IMR-90 (cell line): ENCODE results near the gene TIAM2. TPM values are rescaled to one million over a fixed set of nuclear protein-coding genes. Genes with fewer than 3 reads are reported as not detected.

Experiments
- ATAC-seq: fragments of 200-7000 bp; cut with Tn5 transposase; 2 replicates; pipeline ENCODE4 v1.9.1; 2020; ENCODE audit warnings: low read depth, mild to moderate bottlenecking, moderate library complexity
- BruUV-seq: library from RNA; stranded (reverse); fragments of 400-500 nt; replicated peaks from 2 replicates; lab custom pipeline; 2021; lab: Mats Ljungman, UMichigan
- CTCF ChIA-PET: fragments of 300-600 bp; formaldehyde crosslinking; extraction: SDS; loops from one replicate; lab custom pipeline; 2021; ENCODE audit warnings: antibody characterized with exemption; lab: Yijun Ruan, JAX
- POLR2A ChIA-PET: fragments of 300-600 bp; sonication (Branson Sonifier 250); formaldehyde crosslinking; loops from one replicate; lab custom pipeline; 2022; ENCODE audit warnings: antibody characterized with exemption; ENCODE audit not compliant: unreplicated experiment; lab: Charles Lee
- DNase-seq: peaks from one replicate; pipeline ENCODE4 v3.0.0; 2013
- H2AFZ ChIP-seq: replicated peaks from 2 replicates; pipeline ENCODE3; 2013; ENCODE audit warnings: low read length, mild to moderate bottlenecking; ENCODE audit not compliant: poor library complexity
- H2AK5ac ChIP-seq: 2 replicates; pipeline ENCODE4 v1.6.1; 2013; ENCODE audit warnings: low read depth, low read length, inconsistent platforms
- H2AK9ac ChIP-seq: replicated peaks from 2 replicates; pipeline ENCODE3; 2013; ENCODE audit warnings: mild to moderate bottlenecking, low read depth, low read length, moderate library complexity; ENCODE audit not compliant: poor library complexity
- H2BK120ac ChIP-seq: 2 replicates; pipeline ENCODE4 v1.6.1; 2013; ENCODE audit warnings: low read depth, low read length, inconsistent platforms
- H2BK15ac ChIP-seq: 3 replicates; pipeline ENCODE4 v1.6.1; 2013; ENCODE audit warnings: low read depth, low read length, inconsistent platforms
- H2BK20ac ChIP-seq: 2 replicates; pipeline ENCODE4 v1.6.1; 2013; ENCODE audit warnings: low read depth, mild to moderate bottlenecking, inconsistent platforms, low read length, moderate library complexity
- H2BK5ac ChIP-seq: 2 replicates; pipeline ENCODE4 v1.6.1; 2013; ENCODE audit warnings: mild to moderate bottlenecking, low read depth, low read length, inconsistent platforms; ENCODE audit not compliant: poor library complexity, severe bottlenecking
- H3K14ac ChIP-seq: replicated peaks from 2 replicates; pipeline ENCODE4 v1.6.1; 2013; ENCODE audit warnings: low read depth, low read length, inconsistent platforms
- H3K18ac ChIP-seq: 2 replicates; pipeline ENCODE4 v1.6.1; 2013; ENCODE audit warnings: low read depth, low read length, control low read depth
- H3K23ac ChIP-seq: 2 replicates; pipeline ENCODE4 v1.6.1; 2013; ENCODE audit warnings: low read depth, low read length, inconsistent platforms
- H3K27ac ChIP-seq: 2 replicates; pipeline ENCODE4 v1.5.1; 2013; ENCODE audit warnings: mild to moderate bottlenecking, control low read depth, low read length; ENCODE audit not compliant: insufficient read depth
- H3K27me3 ChIP-seq: 2 replicates; pipeline ENCODE4 v1.6.1; 2013; ENCODE audit warnings: low read length; ENCODE audit not compliant: control insufficient read depth, insufficient read depth
- H3K36me3 ChIP-seq: 2 replicates; pipeline ENCODE4 v1.6.1; 2013; ENCODE audit warnings: low read length, mixed read lengths; ENCODE audit not compliant: control insufficient read depth, insufficient read depth
- H3K4ac ChIP-seq: 2 replicates; pipeline ENCODE4 v1.6.1; 2013; ENCODE audit warnings: low read depth, low read length, inconsistent platforms
- H3K4me1 ChIP-seq: 2 replicates; pipeline ENCODE4 v1.6.1; 2013; ENCODE audit warnings: low read length, mixed read lengths; ENCODE audit not compliant: control insufficient read depth, insufficient read depth
- H3K4me2 ChIP-seq: 2 replicates; pipeline ENCODE4 v1.6.1; 2013; ENCODE audit warnings: low read depth, mild to moderate bottlenecking, control low read depth, low read length, moderate library complexity
- H3K4me3 ChIP-seq: 2 replicates; pipeline ENCODE4 v1.5.1; 2013; ENCODE audit warnings: low read depth, mild to moderate bottlenecking, control low read depth, low read length, moderate library complexity; ENCODE audit not compliant: insufficient read depth
- H3K56ac ChIP-seq: 2 replicates; pipeline ENCODE4 v1.6.1; 2013; ENCODE audit warnings: low read length, inconsistent platforms; ENCODE audit not compliant: insufficient read depth; ENCODE audit errors: extremely low read depth
- H3K79me1 ChIP-seq, 2 experiments: 2 replicates each; pipeline ENCODE4 v1.6.1; 2013; ENCODE audit warnings: low read length in 2 of 2, inconsistent platforms in 1 of 2, low read depth in 1 of 2
- H3K9ac ChIP-seq: 2 replicates; pipeline ENCODE4 v1.6.1; 2013; ENCODE audit warnings: low read depth, low read length, control low read depth
- H3K9me1 ChIP-seq: 2 replicates; pipeline ENCODE4 v1.6.1; 2013; ENCODE audit warnings: low read length, inconsistent platforms; ENCODE audit not compliant: insufficient read depth
- H3K9me3 ChIP-seq: 2 replicates; pipeline ENCODE4 v1.6.1; 2013; ENCODE audit warnings: low read length; ENCODE audit not compliant: control insufficient read depth, insufficient read depth
- H4K20me1 ChIP-seq: 2 replicates; pipeline ENCODE4 v1.6.1; 2013; ENCODE audit warnings: low read length, inconsistent platforms; ENCODE audit not compliant: insufficient read depth
- H4K5ac ChIP-seq: 2 replicates; pipeline ENCODE4 v1.6.1; 2013; ENCODE audit warnings: mild to moderate bottlenecking, low read depth, low read length, control low read depth
- H4K8ac ChIP-seq, 2 experiments: 2 replicates each; pipeline ENCODE4 v1.6.1; 2013; ENCODE audit warnings: low read depth in 2 of 2, low read length in 2 of 2, control low read depth in 1 of 2, inconsistent platforms in 1 of 2
- H4K91ac ChIP-seq: 2 replicates; pipeline ENCODE4 v1.6.1; 2013; ENCODE audit warnings: low read depth, low read length, inconsistent platforms; ENCODE audit not compliant: insufficient read depth
- BHLHE40 ChIP-seq: fragments of 150-350 bp; IDR thresholded peaks from 2 replicates; pipeline ENCODE4 v1.6.1; 2016; ENCODE audit warnings: mild to moderate bottlenecking, low read depth, low read length
- NFE2L2 ChIP-seq: fragments of 150-350 bp; IDR thresholded peaks from 2 replicates; pipeline ENCODE4 v1.6.1; 2016; ENCODE audit warnings: low read depth, mild to moderate bottlenecking, low read length
- POLR2A ChIP-seq: IDR thresholded peaks from 2 replicates; pipeline ENCODE4 v1.6.1; 2012; ENCODE audit warnings: mild to moderate bottlenecking, low read depth, low read length
- WGBS, 2 experiments: methylation state at CpG; one replicate each; pipeline versions ENCODE4 v1.1.5 to v1.1.7; 2013; ENCODE audit warnings: missing lambda C conversion rate in 2 of 2; ENCODE audit not compliant: insufficient read length in 1 of 2; ENCODE audit errors: extremely low coverage in 2 of 2; 5-methylcytosine and 5-hydroxymethylcytosine counted together
- dilution Hi-C: fragments of 300-500 bp; cut with HindIII; formaldehyde crosslinking; loops from one replicate; pipeline ENCODE4 v1.14.3; 2018; ENCODE audit warnings: low sequenced_read_pairs; ENCODE audit not compliant: unreplicated experiment
- in situ Hi-C: fragments of 300-500 bp; cut with MboI; formaldehyde crosslinking; loops from 3 replicates; pipeline ENCODE4 v1.14.3; 2019; ENCODE audit warnings: low sequenced_read_pairs, inconsistent platforms, mixed read lengths
- intact Hi-C: fragments of 100-400 bp; cut with micrococcal nuclease; formaldehyde crosslinking; loops from 2 replicates; pipeline ENCODE4 v1.10.0; 2022
- polyA plus RNA-seq, 3 experiments: library from polyadenylated mRNA; depleted of rRNA; stranded (reverse); fragments of >200 nt; gene quantifications; 2 replicates each; pipeline ENCODE4 v1.2.3, GENCODE V29; 2012; ENCODE audit warnings: low replicate concordance in 1 of 3
- total RNA-seq: library from RNA; depleted of rRNA; stranded (reverse); fragments of >200 nt; gene quantifications from 2 replicates; pipeline ENCODE4 v1.2.3, GENCODE V29; 2012

TIAM2 gene
- total and polyA plus RNA-seq, 2 of the 4 experiments (the other 2 are of a cell fraction): 3.1 to 4.7 TPM

DNA sequence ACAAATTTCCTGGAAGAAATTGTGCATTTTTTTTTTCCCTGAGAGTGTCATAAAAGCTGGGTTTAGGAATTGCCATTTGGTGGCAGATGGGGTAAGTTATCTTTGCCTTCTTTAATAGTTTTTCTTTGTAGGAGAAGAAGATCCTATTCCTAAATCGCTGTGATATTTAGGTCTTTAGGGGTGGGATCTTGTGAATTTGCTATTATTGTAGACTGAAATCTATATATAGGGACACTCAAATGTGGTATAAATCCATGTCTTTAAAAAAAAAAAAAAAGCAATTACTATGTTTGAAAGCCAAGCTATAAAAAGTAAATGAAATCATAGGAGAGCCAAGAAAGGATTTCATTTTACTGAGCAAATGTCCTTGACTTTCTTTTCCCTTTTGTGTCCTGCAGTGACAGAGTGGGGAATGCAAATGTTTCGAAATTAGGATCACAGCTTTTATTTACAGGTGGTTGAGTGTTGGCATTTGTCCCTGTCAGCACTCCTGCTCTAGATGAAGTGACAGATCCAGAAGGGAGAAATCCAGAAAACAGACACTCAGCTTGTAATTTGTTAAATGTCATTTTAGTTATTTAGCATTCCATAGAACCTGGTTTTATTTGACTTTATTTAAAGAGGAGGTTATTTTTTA, 29.4 kb downstream of the TIAM2 start:
- Histone ChIP-seq H4K20me1 (no peaks in the 10 kb centered on the region), H2AK9ac (no peak overlapping the region), H3K27ac (no peak overlapping the region), H3K4me3 (no peak overlapping the region), H2AFZ (no peak overlapping the region), H3K79me1 (peaks cover 0 to 6% of the 10 kb centered on the region in 2 experiments; a peak in 1 of 4 replicates), H3K9me1 (no peaks in the 10 kb centered on the region), H3K27me3 (no peaks in the 10 kb centered on the region), H2BK5ac (no peak overlapping the region), H4K91ac (no peak overlapping the region), H3K9ac (no peak overlapping the region), H3K14ac (no peak overlapping the region), H3K9me3 (no peaks in the 10 kb centered on the region), H3K18ac (no peak overlapping the region), H3K23ac (no peak overlapping the region), H4K5ac (no peak overlapping the region), H2BK20ac (no peak overlapping the region), H3K4ac (no peak overlapping the region), H3K36me3 (0 out of 2 replicates have a peak, but pooled peaks cover 2% of the 10 kb centered on the region), H2BK15ac (no peak overlapping the region), H2AK5ac (no peak overlapping the region), H2BK120ac (no peak overlapping the region), H3K4me1 (peaks cover 3% of the 10 kb centered on the region; the same call in 1 of the 2 replicates), H4K8ac (no peak overlapping the region), H3K56ac (no peak overlapping the region), H3K4me2 (no peak overlapping the region)
- in situ Hi-C loops: no loop called here
- no TSS peak for BruUV-seq
- ChIA-PET CTCF (interaction anchor here (0.6 kb wide), 1 partner anchor 15 kb away, joined by 3 read pairs; no protein-coding TSS in a partner anchor), POLR2A (no interaction called here)
- no CpG with 5 or more reads among the region's 2 CpGs for WGBS, 2 experiments
- ATAC-seq: no peak
- dilution Hi-C loops: no loop called here
- intact Hi-C loops: no loop called here
- no peak for TF ChIP-seq POLR2A
- no peak for TF ChIP-seq NFE2L2
- no peak for TF ChIP-seq BHLHE40
- no peak for DNase-seq
